Measurements from ENCODE around the gene DOHH.
A peak's percentile ranks its signal among the peaks of the same experiment; 100 is the strongest.

The DOHH gene

GRCh38 chr19:3442487-3443071, 57.9 kb downstream of the DOHH start:
- no peaks in the 10 kb centered on the region for H3K36me3 ChIP-seq (ENCODE audit: control insufficient read depth, insufficient read depth, low read length)
- no peaks in the 10 kb centered on the region; the same call in 1 of the 2 replicates for H3K27me3 ChIP-seq (ENCODE audit: control insufficient read depth, insufficient read depth, low read length)

DNA sequence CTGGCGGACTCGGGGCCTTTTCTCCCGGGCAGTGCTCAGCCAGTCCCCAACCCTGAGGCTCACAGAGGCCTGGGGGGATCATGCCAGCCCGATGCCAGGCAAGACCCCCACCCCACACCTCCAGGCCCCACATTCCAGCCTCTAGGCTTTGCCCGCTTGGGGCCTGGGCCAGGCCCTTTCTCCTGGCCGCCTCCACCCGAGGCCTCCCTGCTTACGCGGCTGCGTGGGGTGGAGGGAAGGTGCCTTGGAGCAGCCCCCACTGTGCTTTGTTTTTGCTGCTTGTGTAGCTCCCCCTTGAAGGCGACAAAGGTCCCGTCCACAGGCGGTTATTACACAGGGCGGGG, 58.5 kb downstream of the DOHH start:
- Histone ChIP-seq H3K9ac (ENCODE audit: low read length) (peak overlapping the region; percentile 36), H3K4me3 (ENCODE audit: low read depth, low read length) (no peak overlapping the region), H3K27ac (ENCODE audit: low read depth, low read length) (peak overlapping the region; percentile 50; the same call in 1 of the 2 replicates), H3K9me3 (ENCODE audit: control insufficient read depth, insufficient read depth, low read depth, low read length) (no peaks in the 10 kb centered on the region), H3K4me1 (ENCODE audit: control insufficient read depth, insufficient read depth, low read length) (peaks cover 18% of the 10 kb centered on the region), H3K27me3 (ENCODE audit: control insufficient read depth, insufficient read depth, low read length) (no peaks in the 10 kb centered on the region), H3K36me3 (ENCODE audit: control insufficient read depth, insufficient read depth, low read length) (no peaks in the 10 kb centered on the region)

More at GRCh38 chr19:3442487-3443071, 57.9 kb downstream of the DOHH start:
- H3K4me3 ChIP-seq (ENCODE audit: low read depth, low read length), result no peak overlapping the region
- no peaks in the 10 kb centered on the region for H3K9me3 ChIP-seq (ENCODE audit: control insufficient read depth, insufficient read depth, low read depth, low read length)
- no peak overlapping the region for H3K27ac ChIP-seq (ENCODE audit: low read depth, low read length)
- H3K4me1 ChIP-seq (ENCODE audit: control insufficient read depth, insufficient read depth, low read length), result peaks cover 18% of the 10 kb centered on the region
- H3K9ac ChIP-seq (ENCODE audit: low read length), result no peak overlapping the region

GRCh38 chr19:3441089-3441985, 59.1 kb downstream of the DOHH start:
- H3K36me3 ChIP-seq (ENCODE audit: control insufficient read depth, insufficient read depth, low read length), result no peaks in the 10 kb centered on the region
- peak overlapping the region; percentile 50; the same call in 1 of the 2 replicates for H3K27ac ChIP-seq (ENCODE audit: low read depth, low read length)

More at GRCh38 chr19:3441089-3441985, 59.1 kb downstream of the DOHH start:
- Histone ChIP-seq H3K4me1 (ENCODE audit: control insufficient read depth, insufficient read depth, low read length) (peaks cover 18% of the 10 kb centered on the region), H3K9ac (ENCODE audit: low read length) (peak overlapping the region; percentile 36), H3K9me3 (ENCODE audit: control insufficient read depth, insufficient read depth, low read depth, low read length) (no peaks in the 10 kb centered on the region), H3K4me3 (ENCODE audit: low read depth, low read length) (no peak overlapping the region), H3K27me3 (ENCODE audit: control insufficient read depth, insufficient read depth, low read length) (no peaks in the 10 kb centered on the region)
